Activated CD8-positive, alpha-beta memory T cell treated with anti-CD3 and anti-CD28 coated beads for 1 hour (primary cell): Measurements from ENCODE around the gene TNN.
A peak's percentile ranks its signal among the peaks of the same experiment; 100 is the strongest.
"Not testable (repeated sequence)": the region's sequence is repeated elsewhere in the genome, so short reads cannot be mapped to it uniquely, and the experiment has no call there.

Experiments used
- DNase-seq, 2 donors: peaks; one replicate each; pipeline ENCODE4 v3.0.0-alpha.2; 2020; ENCODE audit warnings: low read depth in 1 of 2; ENCODE audit errors: extremely low read depth in 1 of 2

The TNN gene

GRCh38 chr1:175067362-175068106 lies at the start of gene TNN:
TNN (plus strand) TSS chr1:175067833; CDS start chr1:175077419, 9,586 bp downstream.
- no peak for DNase-seq

DNA sequence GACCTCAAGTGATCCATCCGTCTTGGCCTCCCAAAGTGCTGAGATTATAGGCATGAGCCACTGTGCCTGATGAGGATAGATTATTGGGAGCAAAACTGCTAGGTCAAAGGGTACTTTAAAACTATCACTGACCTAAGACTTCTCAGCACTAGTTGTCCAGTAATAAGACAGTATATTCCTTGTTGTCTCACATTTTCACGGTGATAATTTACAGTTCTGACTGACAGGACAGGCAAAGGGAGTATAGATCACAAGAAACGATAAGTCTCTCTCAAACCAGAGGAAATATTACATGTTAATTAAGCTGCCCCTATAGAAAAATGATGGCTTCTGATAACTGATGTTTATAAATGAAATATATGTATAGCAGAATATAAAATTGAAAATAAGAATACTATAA lies 48.1 kb upstream of the TNN start:
- no peak for DNase-seq

- peak; percentile 93 to 96 for DNase-seq
These were observed 44.4 kb upstream of the TNN start, which contains the start of gene MRPS14 for GRCh38 chr1:175023043-175023921. MRPS14 (minus strand) TSS chr1:175023425; CDS start chr1:175023408, 17 bp downstream.

GRCh38 chr1:175023922-175024242 lies 43.8 kb upstream of the TNN start:
- DNase-seq, result not testable (repeated sequence)

- DNase-seq, result no peak
These were observed 42.9 kb upstream of the TNN start for GRCh38 chr1:175024773-175025172.

- DNase-seq, result no peak
These were observed 33.7 kb upstream of the TNN start for GRCh38 chr1:175033953-175034352.

DNA sequence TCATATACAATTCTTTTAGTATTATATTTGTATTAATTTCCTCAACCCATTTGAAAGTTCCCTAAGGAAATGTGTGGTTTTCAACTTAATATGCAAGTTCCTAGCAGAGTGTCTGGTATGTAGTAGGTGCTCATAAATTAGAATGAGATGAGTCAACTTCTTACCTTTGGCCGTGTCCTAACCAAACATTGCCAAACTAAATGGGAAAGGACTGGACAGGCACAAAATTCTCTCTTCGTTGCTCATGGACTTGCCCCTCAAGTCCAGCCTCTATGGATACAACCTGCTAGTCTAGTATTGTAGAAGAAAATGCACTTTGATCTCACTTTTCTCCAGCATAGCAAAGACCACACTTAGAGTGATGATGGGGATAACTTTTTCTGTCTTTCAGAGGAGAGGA lies 32.9 kb upstream of the TNN start:
- DNase-seq, result no peak

DNA sequence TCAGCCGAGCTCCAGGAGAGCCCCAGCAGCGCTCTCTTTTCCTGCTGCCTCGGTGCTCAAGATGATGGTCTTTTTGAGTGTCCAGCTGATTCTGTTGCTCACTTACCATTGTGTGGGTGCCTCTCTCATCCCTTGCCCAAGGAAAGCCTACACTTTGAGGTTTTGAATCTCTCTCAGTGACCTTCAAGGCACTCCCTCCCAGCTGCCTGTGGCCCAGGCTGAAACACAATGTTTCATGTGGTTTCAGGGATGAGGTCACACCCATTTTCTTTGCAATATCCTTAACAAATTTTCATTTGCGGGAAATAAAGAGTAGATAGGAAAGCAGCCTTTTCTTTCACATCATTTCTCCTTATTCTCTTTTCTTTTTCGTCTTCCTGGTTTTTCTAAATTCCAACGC lies 31.8 kb upstream of the TNN start:
- DNase-seq, result no peak

GRCh38 chr1:175036476-175036875 lies 31.2 kb upstream of the TNN start:
- DNase-seq, result no peak

GRCh38 chr1:175037416-175037815 lies 30.2 kb upstream of the TNN start:
- no peak for DNase-seq

GRCh38 chr1:175040324-175040879 lies 27.2 kb upstream of the TNN start:
- DNase-seq, result no peak

- no peak for DNase-seq
These were observed 25.0 kb upstream of the TNN start for GRCh38 chr1:175042650-175043049.

GRCh38 chr1:175043824-175044223 lies 23.8 kb upstream of the TNN start:
- no peak for DNase-seq

DNA sequence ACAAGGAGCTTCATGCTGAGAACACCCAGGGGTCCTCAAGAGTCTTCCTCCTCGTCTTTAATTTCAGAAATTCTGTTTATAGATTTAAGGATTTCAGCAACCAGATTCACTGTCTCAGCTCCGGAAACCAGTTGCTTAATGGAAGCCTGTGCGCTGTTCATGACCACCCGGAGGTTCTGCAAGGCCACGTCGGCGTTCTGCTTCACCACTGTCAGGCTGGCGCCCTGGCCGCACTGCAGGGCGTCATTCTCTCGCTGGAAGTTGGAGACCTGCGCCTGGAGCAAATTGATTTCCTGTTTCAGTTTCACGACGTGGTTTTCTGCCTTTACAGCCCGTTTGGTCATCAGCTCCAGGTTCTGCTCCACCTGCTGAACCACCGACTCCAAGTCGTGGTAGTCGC lies 23.0 kb upstream of the TNN start:
- not testable (repeated sequence) for DNase-seq

GRCh38 chr1:175045097-175045496 lies 22.5 kb upstream of the TNN start:
- no peak for DNase-seq

DNA sequence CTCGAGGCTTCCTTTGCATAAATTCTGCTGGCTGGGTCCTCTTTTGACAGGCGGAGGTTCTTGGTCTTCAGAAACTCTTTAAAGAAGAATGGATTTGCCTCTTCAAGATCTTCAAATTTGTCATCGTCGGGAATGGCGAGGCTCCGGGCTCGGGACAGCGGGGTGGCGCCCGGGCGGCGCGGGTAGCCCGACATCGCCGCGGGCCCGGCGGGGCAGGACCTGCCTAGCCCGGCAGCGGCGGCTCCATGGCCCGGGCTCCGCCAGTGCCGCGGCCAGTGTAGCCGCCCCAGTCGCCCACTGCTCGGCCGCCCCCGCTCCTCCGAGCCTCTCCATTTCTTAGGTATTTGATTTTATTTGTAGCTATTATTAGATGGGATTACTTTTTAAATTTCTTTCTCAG lies 22.1 kb upstream of the TNN start:
- DNase-seq, result no peak

- DNase-seq, result no peak
These were observed 16.6 kb upstream of the TNN start for GRCh38 chr1:175050992-175051391.

DNA sequence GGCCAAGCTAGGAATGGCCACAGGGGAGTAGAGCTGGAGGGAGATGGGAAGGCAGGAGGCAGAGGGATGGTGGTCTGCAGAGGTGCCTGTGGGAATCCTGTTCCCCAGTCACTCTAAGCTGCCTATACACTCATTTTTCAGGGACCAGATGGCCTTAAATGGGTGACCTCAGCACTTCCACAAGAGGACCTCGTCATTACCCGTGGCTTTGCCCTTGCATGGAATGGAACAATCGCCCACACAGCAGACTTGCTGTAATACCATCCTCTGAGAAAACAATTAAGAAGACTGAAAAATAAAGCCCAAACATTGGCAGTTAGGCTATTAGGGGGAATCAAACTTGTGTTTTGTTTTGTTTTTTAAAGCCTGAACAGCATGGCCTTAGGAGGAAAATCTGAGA lies 12.9 kb upstream of the TNN start:
- DNase-seq, result no peak

- no peak for DNase-seq
These were observed 5.3 kb upstream of the TNN start for GRCh38 chr1:175062339-175062738.

GRCh38 chr1:175062858-175063257 lies 4.8 kb upstream of the TNN start:
- DNase-seq, result no peak

GRCh38 chr1:175070818-175071217 lies 3.2 kb downstream of the TNN start:
- DNase-seq, result no peak
